HepG2 (cell line): ENCODE data around the gene RIOK3. TPM values are rescaled to one million over a fixed set of nuclear protein-coding genes. Genes with fewer than 3 reads are reported as not detected.
A peak's percentile ranks its signal among the peaks of the same experiment; 100 is the strongest.

Source experiments
- AKNA ChIP-seq: sonication (generic); formaldehyde crosslinking; IDR thresholded peaks from 2 replicates; pipeline ENCODE4 v1.4.0; 2020; ENCODE audit warnings: missing genetic modification reagents, borderline replicate concordance
- ATF5 ChIP-seq: sonication (generic); formaldehyde crosslinking; IDR thresholded peaks from 2 replicates; pipeline ENCODE4 v1.4.0; 2020; ENCODE audit warnings: mild to moderate bottlenecking, low read depth, missing genetic modification reagents
- BRCA1 ChIP-seq: sonication (generic); formaldehyde crosslinking; IDR thresholded peaks from 2 replicates; pipeline ENCODE4 v1.4.0; 2020; ENCODE audit warnings: missing genetic modification reagents
- EP300 ChIP-seq, 3 experiments: sonication (generic) in 1 of 3; formaldehyde crosslinking in 1 of 3; IDR thresholded peaks; 2 replicates each; pipeline versions ENCODE4 v1.5.1 to v1.6.1; 2011 to 2020; ENCODE audit warnings: low read depth in 2 of 3, low read length in 2 of 3, borderline replicate concordance in 1 of 3, improper control_type of control experiment in 1 of 3, mild to moderate bottlenecking in 1 of 3, missing genetic modification reagents in 1 of 3, moderate library complexity in 1 of 3
- MAX ChIP-seq: IDR thresholded peaks from 2 replicates; pipeline ENCODE4 v1.6.1; 2012; ENCODE audit warnings: inconsistent platforms
- NONO ChIP-seq, 2 experiments: fragments of 450-650 bp in 1 of 2; sonication (generic) in 1 of 2; formaldehyde crosslinking in 1 of 2; IDR thresholded peaks in 1 of 2; conservative IDR thresholded peaks in 1 of 2; 2 replicates each; pipeline versions ENCODE4 v1.6.1 to v1.8.0; 2017 to 2022; ENCODE audit warnings: mild to moderate bottlenecking in 1 of 2, missing genetic modification reagents in 1 of 2, moderate library complexity in 1 of 2
- PAF1 ChIP-seq: IDR thresholded peaks from 2 replicates; pipeline ENCODE4 v1.6.1; 2016; ENCODE audit warnings: missing genetic modification reagents, missing compliant biosample characterization
- PAXIP1 ChIP-seq: sonication (generic); formaldehyde crosslinking; conservative IDR thresholded peaks from 2 replicates; pipeline ENCODE4 v1.4.0; 2020; ENCODE audit warnings: mild to moderate bottlenecking, missing genetic modification reagents, moderate library complexity
- PITX1 ChIP-seq: sonication (generic); formaldehyde crosslinking; IDR thresholded peaks from 2 replicates; pipeline ENCODE4 v1.5.1; 2020; ENCODE audit warnings: mild to moderate bottlenecking, missing genetic modification reagents
- RFX3 ChIP-seq: IDR thresholded peaks from 2 replicates; pipeline ENCODE4 v1.6.1; 2016; ENCODE audit warnings: missing biosample characterization, missing genetic modification reagents
- STAG1 ChIP-seq: sonication (generic); formaldehyde crosslinking; IDR thresholded peaks from 2 replicates; pipeline ENCODE4 v1.4.0; 2020; ENCODE audit warnings: missing genetic modification reagents
- WIZ ChIP-seq: sonication (generic); formaldehyde crosslinking; IDR thresholded peaks from 2 replicates; pipeline ENCODE4 v1.5.1; 2020; ENCODE audit warnings: mild to moderate bottlenecking, missing genetic modification reagents
- ZBTB37 ChIP-seq: sonication (generic); formaldehyde crosslinking; IDR thresholded peaks from 2 replicates; pipeline ENCODE4 v1.4.0; 2020; ENCODE audit warnings: mild to moderate bottlenecking, missing genetic modification reagents
- ZNF121 ChIP-seq: sonication (generic); formaldehyde crosslinking; IDR thresholded peaks from 2 replicates; pipeline ENCODE4 v1.5.0; 2020; ENCODE audit warnings: mild to moderate bottlenecking, missing genetic modification reagents
- ZNF20 ChIP-seq: sonication (generic); formaldehyde crosslinking; IDR thresholded peaks from 2 replicates; pipeline ENCODE4 v1.4.0; 2020; ENCODE audit warnings: mild to moderate bottlenecking, moderate library complexity, missing genetic modification reagents
- ZNF414 ChIP-seq: sonication (generic); formaldehyde crosslinking; IDR thresholded peaks from 2 replicates; pipeline ENCODE4 v1.5.0; 2020; ENCODE audit warnings: missing genetic modification reagents
- ZNF543 ChIP-seq: sonication (generic); formaldehyde crosslinking; IDR thresholded peaks from 2 replicates; pipeline ENCODE4 v1.4.0; 2020; ENCODE audit warnings: mild to moderate bottlenecking, missing genetic modification reagents
- ZNF790 ChIP-seq: sonication (generic); formaldehyde crosslinking; IDR thresholded peaks from 2 replicates; pipeline ENCODE4 v1.8.0; 2022; ENCODE audit warnings: missing genetic modification reagents, mild to moderate bottlenecking, borderline replicate concordance
- polyA plus RNA-seq, 8 experiments: library from polyadenylated mRNA; depleted of rRNA in 3 of 8; stranded (reverse) in 7 of 8; unstranded in 1 of 8; fragments of >200 nt; fragmentation: Illumina TruSeq in 4 of 8; extraction: Trizol in 4 of 8; gene quantifications; 2 replicates each; pipeline versions ENCODE4 v1.2.1 to v1.2.3, GENCODE V29; 2011 to 2016; ENCODE audit warnings: low read depth in 4 of 8, missing spikeins in 1 of 8, mixed read lengths in 1 of 8; ENCODE audit not compliant: insufficient read depth in 1 of 8
- total RNA-seq, 5 experiments: library from RNA; depleted of rRNA; stranded (reverse); fragments of >200 nt; fragmentation: Illumina TruSeq; extraction: Trizol; gene quantifications; 2 replicates each; pipeline ENCODE4 v1.2.3, GENCODE V29; 2016; ENCODE audit warnings: low read depth in 1 of 5

RIOK3 gene
- total and polyA plus RNA-seq, 2 of the 13 experiments (the other 11 are each of a cell fraction or from before 2014, with no cell fraction given), result 26.7 to 36.0 TPM

- TF ChIP-seq ZNF543 (CRISPR knock-in tag), result no peak
- no peak for TF ChIP-seq ZNF121 (CRISPR knock-in tag)
- no peak for TF ChIP-seq ZNF414
- TF ChIP-seq WIZ, result no peak
- TF ChIP-seq ZNF790 (CRISPR knock-in tag), result no peak
- TF ChIP-seq EP300 (IDR thresholded peaks at IDR 0.05; ENCODE audit: low read depth in 2 of 2, low read length in 2 of 2), result 0 out of 4 replicates have a peak, but pooled peaks of 1 of the 2 experiments have one; percentile 52
- no peak for TF ChIP-seq EP300 (CRISPR knock-in tag; IDR thresholded peaks at IDR 0.05; ENCODE audit: borderline replicate concordance)
- no peak for TF ChIP-seq STAG1
- TF ChIP-seq PAXIP1 (CRISPR knock-in tag), result peak; percentile 44
- no peak for TF ChIP-seq PAF1 (CRISPR knock-in tag)
- no peak for TF ChIP-seq PITX1 (CRISPR knock-in tag)
- TF ChIP-seq ZNF20 (CRISPR knock-in tag), result no peak
- TF ChIP-seq ZBTB37 (CRISPR knock-in tag), result no peak
- no peak for TF ChIP-seq AKNA (CRISPR knock-in tag)
- no peak for TF ChIP-seq RFX3 (CRISPR knock-in tag)
- TF ChIP-seq MAX, result no peak
- no peak for TF ChIP-seq NONO (IDR thresholded peaks at IDR 0.05)
- TF ChIP-seq NONO (CRISPR knock-in tag; conservative IDR thresholded peaks at IDR 0.05), result no peak
- no peak for TF ChIP-seq BRCA1
- TF ChIP-seq ATF5 (CRISPR knock-in tag), result no peak
Observed at GRCh38 chr18:23406271-23406787, 46.8 kb upstream of the RIOK3 start (continued).
